HG03280 (cell line): Measurements from ENCODE around the gene ASPHD1.
"Not testable (repeated sequence)": the region's sequence is repeated elsewhere in the genome, so short reads cannot be mapped to it uniquely, and the experiment has no call there.

Experiments
- ATAC-seq: cut with Tn5 transposase; IDR thresholded peaks from one replicate; pipeline ENCODE4 v1.9.1; 2021; ENCODE audit warnings: mild to moderate bottlenecking, moderate library complexity; ENCODE audit not compliant: unreplicated experiment

ASPHD1 gene

DNA sequence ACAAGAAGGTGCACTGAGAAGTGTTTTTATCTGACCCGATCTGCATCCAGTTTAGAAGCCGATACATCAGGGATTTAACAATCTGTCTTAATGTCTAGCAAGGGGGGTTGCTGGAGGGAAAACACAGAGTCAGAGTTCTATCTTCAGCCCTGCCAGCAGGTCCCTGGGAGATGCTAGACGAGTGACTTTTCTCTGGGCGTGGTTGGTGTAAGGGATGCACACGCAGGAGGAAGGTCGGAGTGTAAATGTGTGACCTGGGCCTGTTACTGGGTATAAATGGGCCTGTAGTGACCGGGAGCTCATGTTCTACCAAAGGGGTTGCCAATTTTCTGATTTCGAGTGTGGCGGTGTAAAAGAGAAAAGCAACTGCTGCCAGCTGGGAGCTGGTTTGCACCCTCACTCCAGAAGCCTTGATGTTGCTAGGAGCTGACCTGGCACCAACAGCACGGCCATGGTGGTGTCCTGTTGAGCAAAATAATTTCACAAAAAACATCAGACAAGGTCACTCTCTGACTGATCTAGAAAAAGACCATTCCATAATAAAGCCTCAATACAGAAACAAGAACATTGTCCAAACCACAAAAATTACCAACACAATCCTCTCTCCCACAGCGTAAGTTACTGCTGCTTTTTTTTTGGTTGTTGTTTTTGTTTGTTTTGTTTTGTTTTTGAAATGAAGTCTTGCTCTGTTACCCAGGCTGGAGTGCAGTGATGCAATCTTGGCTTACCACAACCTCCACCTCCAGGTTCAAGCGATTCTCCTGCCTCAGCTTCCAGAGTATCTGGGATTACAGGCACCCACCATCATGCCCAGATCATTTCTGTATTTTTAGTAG lies 27.0 kb downstream of the ASPHD1 start:
- no peak for ATAC-seq

DNA sequence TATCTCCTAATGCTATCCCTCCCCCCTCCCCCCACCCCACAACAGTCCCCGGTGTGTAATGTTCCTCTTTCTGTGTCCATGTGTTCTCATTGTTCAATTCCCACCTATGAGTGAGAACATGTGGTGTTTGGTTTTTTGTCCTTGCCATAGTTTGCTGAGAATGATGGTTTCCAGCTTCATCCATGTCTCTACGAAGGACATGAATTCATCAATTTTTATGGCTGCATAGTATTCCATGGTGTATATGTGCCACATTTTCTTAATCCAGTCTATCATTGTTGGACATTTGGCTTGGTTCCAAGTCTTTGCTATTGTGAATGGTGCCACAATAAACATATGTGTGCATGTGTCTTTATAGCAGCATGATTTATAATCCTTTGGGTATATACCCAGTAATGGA lies 31.5 kb downstream of the ASPHD1 start:
- ATAC-seq = not testable (repeated sequence)

DNA sequence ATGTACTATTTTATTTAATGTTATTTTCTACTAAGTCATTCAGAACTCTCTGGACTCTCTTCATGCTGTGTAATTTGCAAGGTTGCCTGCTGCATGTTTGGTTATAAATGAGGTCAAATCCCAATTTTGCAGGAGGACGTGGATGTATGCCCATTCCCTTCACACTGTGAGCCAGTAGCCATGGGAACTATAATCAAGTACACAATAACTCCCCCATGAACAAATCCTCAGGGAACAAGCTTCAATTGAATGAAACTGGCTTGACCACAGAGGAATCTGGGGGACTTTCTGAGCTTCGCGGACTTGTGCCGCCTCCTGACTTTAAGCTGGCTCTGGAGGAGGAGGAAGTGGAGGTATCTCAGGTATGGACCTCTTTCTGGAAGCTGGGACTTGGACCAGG lies 40.4 kb downstream of the ASPHD1 start:
- ATAC-seq = no peak

DNA sequence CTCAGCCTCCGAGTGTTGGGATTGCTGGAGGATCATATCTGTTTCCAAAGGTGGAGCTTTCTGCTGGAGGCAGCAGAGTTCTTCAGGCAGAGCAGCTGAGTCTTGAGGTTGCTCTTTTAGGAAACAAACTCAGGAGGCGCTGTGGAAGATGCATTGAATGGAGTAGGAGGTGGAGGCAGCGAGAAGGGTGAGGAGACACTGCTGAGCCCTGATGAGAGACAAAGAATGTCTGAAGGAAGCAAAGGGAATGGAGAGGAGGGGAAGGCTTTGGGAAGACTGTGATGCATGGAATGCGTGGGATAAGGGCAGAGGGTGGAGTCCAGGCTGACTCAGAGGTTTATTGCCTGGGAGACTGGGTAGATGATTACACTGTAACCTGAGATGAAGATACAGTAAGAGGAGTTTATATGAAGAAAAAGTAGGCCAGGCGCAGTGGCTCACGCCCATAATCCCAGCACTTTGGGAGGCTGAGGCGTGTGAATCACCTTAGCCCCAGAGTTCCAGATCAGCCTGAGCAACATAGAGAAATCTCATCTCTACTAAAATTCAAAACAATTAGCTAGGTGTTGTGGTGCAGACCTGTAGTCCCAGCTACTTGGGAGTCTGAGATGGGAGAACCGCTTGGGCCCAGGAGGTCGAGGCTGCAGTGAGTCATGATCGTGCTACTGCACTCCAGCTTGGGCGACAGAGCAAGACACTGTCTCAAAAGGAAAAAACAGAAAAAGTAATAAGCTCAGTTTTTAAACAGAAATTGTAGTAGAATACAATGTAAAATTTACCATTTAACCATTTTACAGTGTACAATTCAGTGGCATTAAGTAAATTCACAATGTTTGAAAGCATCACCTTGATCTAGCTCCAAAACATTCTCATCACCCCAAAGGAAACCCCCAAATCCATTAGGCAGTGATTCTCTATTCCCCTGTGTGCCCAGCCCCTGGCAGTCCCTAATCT lies 43.8 kb downstream of the ASPHD1 start:
- no peak for ATAC-seq

DNA sequence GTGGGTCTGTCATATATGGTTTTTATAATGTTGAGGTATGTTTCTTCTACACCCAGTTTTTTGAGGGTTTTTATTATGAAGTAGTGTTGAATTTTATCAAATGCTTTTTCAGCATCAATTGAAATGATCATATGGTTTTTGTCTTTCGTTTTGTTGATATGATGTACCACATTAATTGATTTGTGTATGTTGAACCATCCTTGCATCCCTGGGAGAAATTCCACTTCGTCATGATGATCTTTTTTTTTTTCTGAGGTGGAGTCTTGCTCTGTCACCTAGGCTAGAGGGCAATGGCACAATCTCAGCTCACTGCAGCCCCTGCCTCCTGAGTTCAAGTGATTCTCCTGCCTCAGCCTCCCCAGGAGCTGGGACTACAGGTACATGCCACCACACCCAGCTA lies 47.6 kb downstream of the ASPHD1 start:
- no peak for ATAC-seq

DNA sequence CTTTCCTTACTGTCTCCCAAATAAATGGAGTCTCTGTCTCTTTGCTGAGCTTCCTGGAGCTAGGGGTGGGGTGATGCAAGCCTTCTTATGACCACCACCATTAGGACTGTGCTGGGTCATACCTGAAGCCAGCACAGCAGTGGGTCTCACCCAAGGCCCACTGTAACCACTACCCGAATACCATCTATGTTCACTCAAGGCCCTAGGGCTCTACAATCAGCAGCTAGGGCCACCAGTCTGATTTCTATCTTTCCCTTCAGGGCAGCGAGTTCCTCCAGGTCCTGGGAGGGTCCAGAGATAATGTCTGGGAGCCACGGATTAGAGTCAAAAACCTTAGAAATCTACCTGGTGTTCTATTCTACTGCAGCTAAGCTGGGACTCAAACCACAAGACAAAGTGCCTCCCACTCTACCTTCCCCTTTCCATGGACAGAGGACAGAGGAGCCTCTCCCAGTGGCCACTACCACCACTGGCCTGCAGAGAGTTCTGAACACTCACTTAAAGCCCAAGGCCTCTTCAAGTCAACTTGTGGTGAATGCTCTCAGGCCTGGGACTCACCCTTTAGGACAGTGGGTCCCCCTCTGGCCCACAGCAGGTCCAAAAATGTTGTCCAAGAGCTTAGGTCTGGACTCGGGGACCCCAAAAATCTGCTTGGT lies 50.6 kb downstream of the ASPHD1 start:
- no peak for ATAC-seq

DNA sequence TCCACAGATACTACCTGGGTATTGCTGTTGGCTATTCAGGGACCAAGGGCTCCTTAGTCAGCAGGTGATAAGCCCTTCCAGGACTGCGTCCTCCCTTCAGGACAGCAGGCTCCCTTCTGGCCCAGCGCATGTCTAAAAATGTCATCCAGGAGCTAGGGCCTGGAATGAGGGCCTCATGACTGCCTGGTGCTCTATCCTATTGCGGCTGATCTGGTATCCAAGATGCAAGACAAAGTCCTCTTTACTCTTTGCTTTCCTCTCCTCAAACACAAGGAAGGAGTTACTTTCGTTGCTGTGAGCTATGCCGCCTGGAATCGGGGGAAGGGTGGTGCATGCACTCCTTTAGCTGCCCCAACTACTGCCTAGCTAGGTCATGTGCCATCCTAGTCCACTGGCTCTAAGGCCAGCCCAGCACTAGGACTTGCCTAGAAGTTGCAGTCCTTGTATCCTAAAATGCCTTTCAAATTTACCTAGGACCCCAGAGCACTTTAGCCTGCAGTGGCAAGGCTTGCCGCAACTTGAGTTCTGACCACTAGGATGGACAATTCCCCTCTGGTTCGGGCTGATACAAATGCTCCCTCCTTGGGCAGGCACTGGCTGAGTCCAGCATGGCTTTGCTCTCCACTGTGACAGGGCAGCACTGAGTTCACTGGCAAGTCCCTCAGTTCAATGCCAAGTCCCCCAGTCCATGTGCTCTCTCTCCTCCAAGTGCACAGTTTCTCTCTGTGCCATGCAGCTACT lies 51.5 kb downstream of the ASPHD1 start:
- no peak for ATAC-seq
